ENCODE measurements around the gene STK32B.
"Not testable (repeated sequence)": the region's sequence is repeated elsewhere in the genome, so short reads cannot be mapped to it uniquely, and the experiment has no call there.

Gene STK32B

GRCh38 chr4:5232549-5232948, 181.3 kb downstream of the STK32B start:
- Histone ChIP-seq H3K27me3 (ENCODE audit: control insufficient read depth, insufficient read depth, low read length) (no peaks in the 10 kb centered on the region), H3K36me3 (ENCODE audit: control insufficient read depth, insufficient read depth, low read length) (no peaks in the 10 kb centered on the region), H3K9ac (no peak overlapping the region), H3K9me3 (ENCODE audit: control insufficient read depth, low read length) (no peaks in the 10 kb centered on the region), H3K79me2 (no peaks in the 10 kb centered on the region), H3K4me2 (ENCODE audit: low read length) (no peak overlapping the region), H3K4me1 (no peaks in the 10 kb centered on the region), H3K4me3 (ENCODE audit: low read depth, low read length) (no peak overlapping the region), H3K27ac (no peak overlapping the region), H2AFZ (no peak overlapping the region)
- TF ChIP-seq, protein P1, sequence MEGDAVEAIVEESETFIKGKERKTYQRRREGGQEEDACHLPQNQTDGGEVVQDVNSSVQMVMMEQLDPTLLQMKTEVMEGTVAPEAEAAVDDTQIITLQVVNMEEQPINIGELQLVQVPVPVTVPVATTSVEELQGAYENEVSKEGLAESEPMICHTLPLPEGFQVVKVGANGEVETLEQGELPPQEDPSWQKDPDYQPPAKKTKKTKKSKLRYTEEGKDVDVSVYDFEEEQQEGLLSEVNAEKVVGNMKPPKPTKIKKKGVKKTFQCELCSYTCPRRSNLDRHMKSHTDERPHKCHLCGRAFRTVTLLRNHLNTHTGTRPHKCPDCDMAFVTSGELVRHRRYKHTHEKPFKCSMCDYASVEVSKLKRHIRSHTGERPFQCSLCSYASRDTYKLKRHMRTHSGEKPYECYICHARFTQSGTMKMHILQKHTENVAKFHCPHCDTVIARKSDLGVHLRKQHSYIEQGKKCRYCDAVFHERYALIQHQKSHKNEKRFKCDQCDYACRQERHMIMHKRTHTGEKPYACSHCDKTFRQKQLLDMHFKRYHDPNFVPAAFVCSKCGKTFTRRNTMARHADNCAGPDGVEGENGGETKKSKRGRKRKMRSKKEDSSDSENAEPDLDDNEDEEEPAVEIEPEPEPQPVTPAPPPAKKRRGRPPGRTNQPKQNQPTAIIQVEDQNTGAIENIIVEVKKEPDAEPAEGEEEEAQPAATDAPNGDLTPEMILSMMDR (IDR thresholded peaks at IDR 0.05), result no peak

GRCh38 chr4:5237086-5237660, 185.9 kb downstream of the STK32B start:
- Histone ChIP-seq H3K4me1 (no peaks in the 10 kb centered on the region), H3K27ac (no peak overlapping the region), H3K4me3 (ENCODE audit: low read depth, low read length) (no peak overlapping the region)

GRCh38 chr4:5238173-5238572, 186.9 kb downstream of the STK32B start:
- Histone ChIP-seq H2AFZ (no peak overlapping the region), H3K36me3 (ENCODE audit: control insufficient read depth, insufficient read depth, low read length) (no peaks in the 10 kb centered on the region), H3K4me1 (no peaks in the 10 kb centered on the region), H3K4me2 (ENCODE audit: low read length) (no peak overlapping the region), H3K27me3 (ENCODE audit: control insufficient read depth, insufficient read depth, low read length) (no peaks in the 10 kb centered on the region), H3K9ac (no peak overlapping the region), H3K27ac (no peak overlapping the region), H3K79me2 (no peaks in the 10 kb centered on the region), H3K9me3 (ENCODE audit: control insufficient read depth, low read length) (no peaks in the 10 kb centered on the region), H3K4me3 (ENCODE audit: low read depth, low read length) (no peak overlapping the region)
- TF ChIP-seq, protein P1 (IDR thresholded peaks at IDR 0.05), result no peak

More at GRCh38 chr4:5237086-5237660, 185.9 kb downstream of the STK32B start:
- Histone ChIP-seq H3K27me3 (ENCODE audit: control insufficient read depth, insufficient read depth, low read length) (no peaks in the 10 kb centered on the region), H3K9ac (no peak overlapping the region), H3K36me3 (ENCODE audit: control insufficient read depth, insufficient read depth, low read length) (no peaks in the 10 kb centered on the region), H3K4me2 (ENCODE audit: low read length) (no peak overlapping the region), H3K79me2 (no peaks in the 10 kb centered on the region), H2AFZ (no peak overlapping the region), H3K9me3 (ENCODE audit: control insufficient read depth, low read length) (no peaks in the 10 kb centered on the region)
- TF ChIP-seq, protein P1 (IDR thresholded peaks at IDR 0.05), result no peak

- not testable (repeated sequence) for H3K79me2 ChIP-seq; H3K4me1 ChIP-seq; H3K36me3 ChIP-seq (ENCODE audit: control insufficient read depth, insufficient read depth, low read length); H3K27me3 ChIP-seq (ENCODE audit: control insufficient read depth, insufficient read depth, low read length); H3K4me3 ChIP-seq (ENCODE audit: low read depth, low read length); H3K9ac ChIP-seq; H3K9me3 ChIP-seq (ENCODE audit: control insufficient read depth, low read length); H2AFZ ChIP-seq; H3K27ac ChIP-seq; H3K4me2 ChIP-seq (ENCODE audit: low read length)
These were observed 195.8 kb downstream of the STK32B start for GRCh38 chr4:5247061-5247460.

GRCh38 chr4:5247735-5248134, 196.5 kb downstream of the STK32B start:
- H3K4me1 ChIP-seq, result no peaks in the 10 kb centered on the region

More at GRCh38 chr4:5247735-5248134, 196.5 kb downstream of the STK32B start:
- H3K79me2 ChIP-seq, result no peaks in the 10 kb centered on the region
- no peak overlapping the region for H2AFZ ChIP-seq
- H3K9ac ChIP-seq, result no peak overlapping the region
- H3K36me3 ChIP-seq (ENCODE audit: control insufficient read depth, insufficient read depth, low read length), result no peaks in the 10 kb centered on the region
- H3K4me2 ChIP-seq (ENCODE audit: low read length), result no peak overlapping the region
- H3K9me3 ChIP-seq (ENCODE audit: control insufficient read depth, low read length), result no peaks in the 10 kb centered on the region
- H3K27ac ChIP-seq, result no peak overlapping the region
- no peaks in the 10 kb centered on the region for H3K27me3 ChIP-seq (ENCODE audit: control insufficient read depth, insufficient read depth, low read length)
- TF ChIP-seq, protein P1 (IDR thresholded peaks at IDR 0.05), result no peak
- no peak overlapping the region for H3K4me3 ChIP-seq (ENCODE audit: low read depth, low read length)
